HL-60 (cell line): ENCODE results near the gene GAMT.

Experiments used
- DNase-seq, 2 experiments: peaks; one replicate each; pipeline ENCODE4 v3.0.0-alpha.2; 2010 to 2020; ENCODE audit warnings: low read depth in 1 of 2, low spot score in 1 of 2
- H3K27ac ChIP-seq: fragments of 250-450 bp; sonication (Bioruptor Pico); replicated peaks from 2 replicates; pipeline ENCODE4 v1.5.1; 2020; ENCODE audit warnings: mild to moderate bottlenecking, moderate library complexity
- H3K27me3 ChIP-seq: fragments of 250-450 bp; sonication (Bioruptor Pico); 2 replicates; pipeline ENCODE4 v1.5.1; 2021; ENCODE audit warnings: mild to moderate bottlenecking, moderate library complexity; ENCODE audit not compliant: insufficient read depth, poor library complexity, severe bottlenecking
- H3K4me3 ChIP-seq: replicated peaks from 2 replicates; pipeline ENCODE4 v1.5.1; 2011; ENCODE audit warnings: mild to moderate bottlenecking, control low read depth, low read length; ENCODE audit not compliant: insufficient read depth
- CTCF ChIP-seq: IDR thresholded peaks from one replicate; pipeline ENCODE4 v1.5.1; 2011; ENCODE audit warnings: low read length, control low read depth, inconsistent platforms; ENCODE audit not compliant: insufficient read depth
- GABPA ChIP-seq: IDR thresholded peaks from 2 replicates; pipeline ENCODE4 v1.6.1; 2012; ENCODE audit warnings: low read depth
- POLR2AphosphoS5 ChIP-seq: IDR thresholded peaks from 2 replicates; pipeline ENCODE4 v1.6.1; 2012; ENCODE audit warnings: low read depth
- REST ChIP-seq: IDR thresholded peaks from 2 replicates; pipeline ENCODE4 v1.6.1; 2012; ENCODE audit warnings: low read depth; ENCODE audit not compliant: insufficient replicate concordance
- SPI1 ChIP-seq: IDR thresholded peaks from 2 replicates; pipeline ENCODE4 v1.6.1; 2012; ENCODE audit warnings: low read depth, mild to moderate bottlenecking, borderline replicate concordance

Gene GAMT

GRCh38 chr19:1384478-1385110 is 16.7 kb downstream of the GAMT start:
- Histone ChIP-seq H3K27ac (peak overlapping the region; percentile 93), H3K4me3 (peak overlapping the region; percentile 90), H3K27me3 (no peaks in the 10 kb centered on the region)
- TF ChIP-seq SPI1 (no peak), CTCF (no peak), GABPA (no peak), POLR2AphosphoS5 (no peak), REST (no peak)
- DNase-seq, result no peak

- DNase-seq, result no peak
- Histone ChIP-seq H3K27me3 (no peaks in the 10 kb centered on the region), H3K4me3 (peak overlapping the region; percentile 90), H3K27ac (peak overlapping the region; percentile 93)
- TF ChIP-seq CTCF (no peak), REST (no peak), SPI1 (no peak), POLR2AphosphoS5 (no peak), GABPA (no peak)
Observed at GRCh38 chr19:1384085-1384462, 17.3 kb downstream of the GAMT start.

GRCh38 chr19:1383312-1384084 is 17.8 kb downstream of the GAMT start, which contains the start of gene NDUFS7:
Gene NDUFS7, plus strand, starts transcription at chr19:1383907. Its CDS starts 20 bp downstream, at chr19:1383927.
- Histone ChIP-seq H3K27me3 (no peaks in the 10 kb centered on the region), H3K4me3 (peak within 1 kb of the TSS; percentile 90), H3K27ac (peak within 1 kb of the TSS; percentile 93)
- peak; percentile 90 to 95 for DNase-seq
- peak; percentile 50; the same call in 1 of the 2 replicates for TF ChIP-seq POLR2AphosphoS5
- peak; percentile 62 for TF ChIP-seq REST
- TF ChIP-seq GABPA, result peak; percentile 96
- no peak for TF ChIP-seq CTCF
- TF ChIP-seq SPI1, result no peak
